Nephron (organoid): ENCODE measurements around the gene EFR3B.

Experiments
- H3K27ac Mint-ChIP-seq, 3 experiments: 2 replicates each; pipeline ENCODE4 v1.8.0; 2020; ENCODE audit warnings: mixed read lengths in 3 of 3, mild to moderate bottlenecking in 2 of 3, moderate library complexity in 1 of 3
- H3K27me3 Mint-ChIP-seq: 2 replicates; pipeline ENCODE4 v1.8.0; 2021; ENCODE audit warnings: low read depth, mild to moderate bottlenecking, moderate library complexity, mixed read lengths
- H3K36me3 Mint-ChIP-seq: 2 replicates; pipeline ENCODE4 v1.8.0; 2020; ENCODE audit warnings: low read depth, mixed read lengths
- H3K4me1 Mint-ChIP-seq: 2 replicates; pipeline ENCODE4 v1.8.0; 2020; ENCODE audit warnings: mixed read lengths
- H3K4me3 Mint-ChIP-seq, 3 experiments: 2 replicates each; pipeline ENCODE4 v1.8.0; 2020; ENCODE audit warnings: mild to moderate bottlenecking in 3 of 3, mixed read lengths in 3 of 3, moderate library complexity in 2 of 3
- H3K9me3 Mint-ChIP-seq: 2 replicates; pipeline ENCODE4 v1.8.0; 2020; ENCODE audit warnings: mixed read lengths
- TF ChIP-seq, protein P1 (sequence below), 3 experiments: fragments of 200-600 bp; sonication (generic); IDR thresholded peaks; one replicate each; pipeline ENCODE4 v1.5.0; 2021; ENCODE audit warnings: antibody characterized with exemption in 3 of 3; ENCODE audit not compliant: unreplicated experiment in 3 of 3

EFR3B gene

GRCh38 chr2:25036221-25036559 is 5.7 kb upstream of the EFR3B start:
- Mint-ChIP-seq H3K36me3 (no peaks in the 10 kb centered on the region), H3K4me1 (peaks cover 8% of the 10 kb centered on the region), H3K27me3 (peaks cover 29% of the 10 kb centered on the region), H3K4me3 (no peak overlapping the region), H3K27ac (no peak overlapping the region), H3K9me3 (peaks cover 3% of the 10 kb centered on the region)
- TF ChIP-seq, protein P1, sequence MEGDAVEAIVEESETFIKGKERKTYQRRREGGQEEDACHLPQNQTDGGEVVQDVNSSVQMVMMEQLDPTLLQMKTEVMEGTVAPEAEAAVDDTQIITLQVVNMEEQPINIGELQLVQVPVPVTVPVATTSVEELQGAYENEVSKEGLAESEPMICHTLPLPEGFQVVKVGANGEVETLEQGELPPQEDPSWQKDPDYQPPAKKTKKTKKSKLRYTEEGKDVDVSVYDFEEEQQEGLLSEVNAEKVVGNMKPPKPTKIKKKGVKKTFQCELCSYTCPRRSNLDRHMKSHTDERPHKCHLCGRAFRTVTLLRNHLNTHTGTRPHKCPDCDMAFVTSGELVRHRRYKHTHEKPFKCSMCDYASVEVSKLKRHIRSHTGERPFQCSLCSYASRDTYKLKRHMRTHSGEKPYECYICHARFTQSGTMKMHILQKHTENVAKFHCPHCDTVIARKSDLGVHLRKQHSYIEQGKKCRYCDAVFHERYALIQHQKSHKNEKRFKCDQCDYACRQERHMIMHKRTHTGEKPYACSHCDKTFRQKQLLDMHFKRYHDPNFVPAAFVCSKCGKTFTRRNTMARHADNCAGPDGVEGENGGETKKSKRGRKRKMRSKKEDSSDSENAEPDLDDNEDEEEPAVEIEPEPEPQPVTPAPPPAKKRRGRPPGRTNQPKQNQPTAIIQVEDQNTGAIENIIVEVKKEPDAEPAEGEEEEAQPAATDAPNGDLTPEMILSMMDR (IDR thresholded peaks at IDR 0.05; ENCODE audit: unreplicated experiment in 3 of 3): no peak

- Mint-ChIP-seq H3K9me3 (peaks cover 2% of the 10 kb centered on the region), H3K27ac (no peak overlapping the region), H3K4me1 (peaks cover 19% of the 10 kb centered on the region), H3K27me3 (peaks cover 29% of the 10 kb centered on the region), H3K36me3 (no peaks in the 10 kb centered on the region), H3K4me3 (no peak overlapping the region)
- TF ChIP-seq, protein P1 (IDR thresholded peaks at IDR 0.05; ENCODE audit: unreplicated experiment in 3 of 3): no peak
Observed at GRCh38 chr2:25039126-25039525, 2.8 kb upstream of the EFR3B start.

GRCh38 chr2:25041307-25041927 is 459 bp upstream of the EFR3B start:
- TF ChIP-seq, protein P1 (IDR thresholded peaks at IDR 0.05; ENCODE audit: unreplicated experiment in 3 of 3): peak; percentile 33 to 59 (median 53)
- peaks cover 35% of the 10 kb centered on the region for H3K27me3 Mint-ChIP-seq
- H3K4me1 Mint-ChIP-seq: peaks cover 25% of the 10 kb centered on the region
- peak overlapping the region; percentile 10 to 80 (median 70) for H3K27ac Mint-ChIP-seq
- H3K9me3 Mint-ChIP-seq: no peaks in the 10 kb centered on the region
- peak overlapping the region; percentile 76 to 91 (median 80) for H3K4me3 Mint-ChIP-seq
- H3K36me3 Mint-ChIP-seq: no peaks in the 10 kb centered on the region

DNA sequence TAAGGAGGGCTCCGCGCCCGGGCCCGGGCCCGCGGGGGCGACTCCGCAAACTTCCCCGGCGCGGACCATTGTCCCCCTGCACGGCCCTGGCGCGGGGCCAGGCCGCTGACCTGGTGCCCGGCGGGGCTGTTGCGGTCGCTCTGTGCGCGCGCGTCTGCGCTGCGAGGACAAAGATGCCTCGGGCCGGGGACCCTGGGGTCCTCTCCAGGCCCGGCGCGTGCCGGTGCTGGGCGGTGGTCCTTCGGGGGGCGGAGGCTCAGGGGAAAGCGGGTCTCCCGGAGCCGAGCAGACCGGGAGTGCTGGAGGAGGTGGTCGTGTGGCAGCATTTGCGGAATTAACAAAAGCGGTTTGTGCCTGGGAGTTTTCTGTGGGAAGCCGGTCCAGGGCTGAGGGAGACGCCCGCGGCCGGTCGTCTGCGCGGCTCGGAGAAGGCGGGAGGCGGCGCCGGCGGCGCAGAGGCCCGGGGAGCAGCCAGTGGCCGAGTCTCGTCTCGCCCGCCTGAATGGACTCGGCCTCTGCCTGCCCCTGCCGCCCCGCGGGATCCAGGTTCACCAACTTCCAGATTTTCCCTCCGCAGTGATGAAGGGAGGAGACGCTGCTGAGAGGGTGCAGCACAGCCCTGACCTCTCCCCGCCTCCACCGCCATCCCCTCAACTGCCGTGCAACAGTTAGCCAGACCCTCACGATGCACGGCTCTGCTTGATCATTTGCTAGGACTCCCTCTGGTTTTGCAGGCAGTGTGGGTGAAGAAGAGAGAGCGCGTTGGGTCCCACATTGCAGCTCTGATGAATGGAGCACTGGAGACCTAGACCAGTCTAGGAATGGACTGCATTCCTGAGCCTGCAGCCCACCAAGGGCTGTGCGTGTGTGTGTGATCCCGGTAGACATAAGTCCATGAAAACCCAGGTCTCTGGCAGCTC is 705 bp downstream of the EFR3B start:
- H3K4me3 Mint-ChIP-seq: peak overlapping the region; percentile 91 to 93 (median 92)

DNA sequence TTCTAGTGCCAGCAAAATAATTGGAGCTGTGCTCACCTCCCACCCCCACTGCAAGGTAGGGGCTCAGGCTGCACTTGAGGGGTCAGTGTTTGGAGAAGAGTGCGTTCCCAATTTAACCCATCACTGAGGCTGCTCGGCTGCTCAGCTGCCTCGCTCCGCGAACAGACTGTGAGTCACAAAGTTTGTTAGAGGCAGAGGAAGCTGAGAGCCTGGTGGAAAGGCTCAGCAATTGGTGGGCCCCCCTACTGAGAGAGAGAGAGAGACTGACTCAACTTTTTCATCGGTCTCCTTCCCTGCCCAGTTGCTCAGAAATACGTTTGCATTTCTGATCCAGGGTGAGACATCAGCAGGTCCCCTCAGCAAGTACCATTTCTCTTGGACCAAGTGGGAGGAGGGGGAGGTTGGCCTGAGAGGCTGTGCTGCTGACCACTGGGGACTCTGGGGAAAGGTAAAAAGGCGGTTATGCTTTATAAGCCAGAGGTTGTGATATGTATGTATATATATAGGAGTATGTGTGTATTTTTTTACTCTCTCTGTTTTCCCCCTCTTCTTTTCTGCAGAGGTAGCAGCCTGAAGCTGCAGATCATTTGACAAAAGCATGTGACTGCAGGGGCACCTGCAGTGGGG is 1.5 kb downstream of the EFR3B start:
- TF ChIP-seq, protein P1 (IDR thresholded peaks at IDR 0.05; ENCODE audit: unreplicated experiment in 3 of 3): no peak
- peak overlapping the region; percentile 91 to 93 (median 92) for H3K4me3 Mint-ChIP-seq
- peaks cover 35% of the 10 kb centered on the region for H3K27me3 Mint-ChIP-seq
- no peaks in the 10 kb centered on the region for H3K9me3 Mint-ChIP-seq
- H3K4me1 Mint-ChIP-seq: peaks cover 25% of the 10 kb centered on the region
- H3K27ac Mint-ChIP-seq: peak overlapping the region; percentile 78 to 87 (median 81)
- no peaks in the 10 kb centered on the region for H3K36me3 Mint-ChIP-seq

More for the DNA sequence above, 705 bp downstream of the EFR3B start:
- H3K36me3 Mint-ChIP-seq: no peaks in the 10 kb centered on the region
- TF ChIP-seq, protein P1 (IDR thresholded peaks at IDR 0.05; ENCODE audit: unreplicated experiment in 3 of 3): no peak
- H3K27ac Mint-ChIP-seq: peak overlapping the region; percentile 78 to 87 (median 81)
- H3K4me1 Mint-ChIP-seq: peaks cover 25% of the 10 kb centered on the region
- H3K27me3 Mint-ChIP-seq: peaks cover 35% of the 10 kb centered on the region
- no peaks in the 10 kb centered on the region for H3K9me3 Mint-ChIP-seq
